Natural killer cell (primary cell): ENCODE data around the gene FTO. TPM values are rescaled to one million over a fixed set of nuclear protein-coding genes. Genes with fewer than 3 reads are reported as not detected.

Experiments used
- ATAC-seq, 3 donors: fragments of 150-1000 bp in 2 of 3; fragments of 200-7000 bp in 1 of 3; cut with Tn5 transposase; 1 replicate in 1 of 3; 2 replicates in 2 of 3; pipeline ENCODE4 v1.10.0; 2021; ENCODE audit warnings: mild to moderate bottlenecking in 2 of 3, moderate library complexity in 2 of 3
- DNase-seq, 2 donors: peaks; one replicate each; pipeline versions ENCODE4 v3.0.0 to v3.0.0-alpha.2; 2013 to 2021; ENCODE audit warnings: mixed read lengths in 1 of 2
- H3K27ac ChIP-seq: one replicate; pipeline ENCODE4 v1.5.1; 2013; ENCODE audit warnings: mild to moderate bottlenecking, low read length
- H3K27me3 ChIP-seq: one replicate; pipeline ENCODE4 v1.6.1; 2013; ENCODE audit warnings: low read length; ENCODE audit not compliant: control insufficient read depth, insufficient read depth
- H3K36me3 ChIP-seq: one replicate; pipeline ENCODE4 v1.6.1; 2013; ENCODE audit warnings: low read length; ENCODE audit not compliant: control insufficient read depth, insufficient read depth
- H3K4me1 ChIP-seq: one replicate; pipeline ENCODE4 v1.6.1; 2013; ENCODE audit warnings: low read length; ENCODE audit not compliant: control insufficient read depth, insufficient read depth
- H3K4me3 ChIP-seq: one replicate; pipeline ENCODE4 v1.5.1; 2013; ENCODE audit warnings: low read length
- H3K9me3 ChIP-seq: one replicate; pipeline ENCODE4 v1.6.1; 2013; ENCODE audit warnings: low read length; ENCODE audit not compliant: control insufficient read depth, insufficient read depth
- H3K27ac Mint-ChIP-seq, 2 donors: one replicate each; pipeline ENCODE4 v1.8.0; 2022; ENCODE audit warnings: mild to moderate bottlenecking in 2 of 2, mixed read lengths in 2 of 2, moderate library complexity in 1 of 2
- H3K27me3 Mint-ChIP-seq, 2 donors: one replicate each; pipeline ENCODE4 v1.8.0; 2022; ENCODE audit warnings: low read depth in 2 of 2, mixed read lengths in 2 of 2
- H3K36me3 Mint-ChIP-seq: one replicate; pipeline ENCODE4 v1.8.0; 2022; ENCODE audit warnings: mixed read lengths
- H3K4me1 Mint-ChIP-seq, 2 donors: one replicate each; pipeline ENCODE4 v1.8.0; 2022; ENCODE audit warnings: mixed read lengths in 2 of 2
- H3K4me3 Mint-ChIP-seq: one replicate; pipeline ENCODE4 v1.8.0; 2022; ENCODE audit warnings: mild to moderate bottlenecking, moderate library complexity, mixed read lengths
- H3K9me3 Mint-ChIP-seq, 2 donors: one replicate each; pipeline ENCODE4 v1.8.0; 2022; ENCODE audit warnings: mixed read lengths in 2 of 2
- CTCF ChIP-seq: fragments of 200-600 bp; IDR thresholded peaks from one replicate; pipeline ENCODE4 v1.8.0; 2022; ENCODE audit warnings: antibody characterized with exemption
- WGBS: methylation state at CpG from one replicate; pipeline ENCODE4 v1.1.7; 2013; ENCODE audit warnings: missing lambda C conversion rate; ENCODE audit not compliant: insufficient coverage; 5-methylcytosine and 5-hydroxymethylcytosine counted together
- intact Hi-C: fragments of 100-400 bp; cut with micrococcal nuclease; formaldehyde crosslinking; loops from one replicate; pipeline ENCODE4 v1.14.2; 2022
- total RNA-seq, 4 donors: library from RNA; stranded (reverse); fragments of 120-200 nt in 1 of 4; gene quantifications; one replicate each; pipeline versions ENCODE4 v1.2.3 to v1.2.4, GENCODE V29; 2013 to 2022

The FTO gene
- total RNA-seq, 3 donors from 2014 or later (not counting 1 experiment from before 2014, with no cell fraction given), result 55.4 to 70.5 (median 55.4) TPM

GRCh38 chr16:54160939-54161897 lies 457.3 kb downstream of the FTO start:
- Histone ChIP-seq H3K36me3 (no peaks in the 10 kb centered on the region), H3K9me3 (no peaks in the 10 kb centered on the region), H3K27ac (no peak overlapping the region), H3K4me1 (no peaks in the 10 kb centered on the region), H3K4me3 (no peak overlapping the region), H3K27me3 (no peaks in the 10 kb centered on the region)
- DNase-seq, result no peak
- 83% methylated on average over 19 of the region's 19 CpGs for WGBS
- H3K4me1 Mint-ChIP-seq, result no peaks in the 10 kb centered on the region
- intact Hi-C loops, result no loop called here
- no peak for TF ChIP-seq CTCF
- H3K27me3 Mint-ChIP-seq, result no peaks in the 10 kb centered on the region
- H3K36me3 Mint-ChIP-seq, result no peaks in the 10 kb centered on the region
- no peak overlapping the region for H3K4me3 Mint-ChIP-seq
- no peak for ATAC-seq
- H3K27ac Mint-ChIP-seq, result no peak overlapping the region
- peaks cover 0 to 3% of the 10 kb centered on the region in 2 donors for H3K9me3 Mint-ChIP-seq

DNA sequence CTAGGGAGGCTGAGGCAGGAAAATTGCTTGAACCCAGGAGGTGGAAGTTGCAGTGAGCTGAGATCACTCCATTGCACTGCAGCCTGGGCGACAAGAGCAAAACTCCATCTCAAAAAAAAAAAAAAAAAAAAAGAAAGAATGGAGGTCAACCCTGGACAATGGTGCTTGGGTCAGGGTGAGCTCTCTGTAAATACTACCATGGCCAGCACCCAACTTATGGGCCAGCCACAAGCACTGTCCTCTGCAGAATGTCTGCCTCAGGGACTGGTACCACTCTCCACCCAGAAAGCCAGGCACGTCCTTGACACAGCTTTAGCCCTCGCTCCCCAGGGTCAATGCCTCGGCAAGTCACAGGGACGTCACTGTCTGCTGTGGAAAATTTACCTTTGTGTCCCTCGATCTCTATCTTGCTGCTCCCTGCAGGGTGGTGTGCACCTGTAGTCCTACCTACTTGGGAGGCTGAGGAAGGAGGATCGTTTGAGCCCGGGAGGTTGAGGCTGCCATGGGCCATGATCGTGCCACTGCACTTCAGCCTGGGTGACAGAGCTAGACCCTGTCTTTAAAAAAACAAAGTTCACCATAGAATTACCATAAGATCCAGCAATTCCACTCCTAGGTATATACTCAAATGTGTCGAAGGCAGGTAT lies 459.4 kb downstream of the FTO start:
- Mint-ChIP-seq H3K4me1 (no peaks in the 10 kb centered on the region), H3K27ac (no peak overlapping the region), H3K9me3 (no peaks in the 10 kb centered on the region), H3K36me3 (no peaks in the 10 kb centered on the region), H3K27me3 (peaks cover 0 to 8% of the 10 kb centered on the region in 2 donors), H3K4me3 (no peak overlapping the region)
- intact Hi-C loops, result no loop called here
- H3K36me3 ChIP-seq, result no peaks in the 10 kb centered on the region
- no peaks in the 10 kb centered on the region for H3K4me1 ChIP-seq
- H3K9me3 ChIP-seq, result no peaks in the 10 kb centered on the region
- no peak for TF ChIP-seq CTCF
- H3K27me3 ChIP-seq, result no peaks in the 10 kb centered on the region
- no peak overlapping the region for H3K4me3 ChIP-seq
- WGBS, result 93% methylated on average over 9 of the region's 10 CpGs
- DNase-seq, result no peak
- H3K27ac ChIP-seq, result no peak overlapping the region
- no peak for ATAC-seq

DNA sequence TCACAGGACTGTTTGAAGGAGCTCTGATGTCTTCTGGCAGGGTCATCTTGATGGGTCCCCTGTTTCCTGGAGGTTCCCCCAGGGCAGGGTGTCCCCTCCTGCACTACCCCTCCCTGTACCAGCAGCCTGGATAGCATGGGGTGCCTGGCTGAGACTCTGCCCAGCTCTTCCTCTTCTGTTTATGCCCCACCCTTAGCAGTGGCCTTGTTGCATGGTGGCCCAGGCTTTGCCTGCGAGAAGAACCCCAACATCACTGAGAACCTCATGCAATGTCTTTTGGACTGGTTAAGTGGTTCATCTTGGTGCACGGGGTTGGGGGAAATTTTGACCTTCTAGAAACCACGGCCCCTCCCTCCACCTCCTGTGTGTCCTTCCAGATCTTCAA lies 460.8 kb downstream of the FTO start:
- H3K4me3 ChIP-seq, result no peak overlapping the region
- H3K27me3 ChIP-seq, result no peaks in the 10 kb centered on the region
- Mint-ChIP-seq H3K27ac (no peak overlapping the region), H3K4me3 (no peak overlapping the region), H3K36me3 (no peaks in the 10 kb centered on the region), H3K9me3 (no peaks in the 10 kb centered on the region), H3K27me3 (peaks cover 0 to 14% of the 10 kb centered on the region in 2 donors), H3K4me1 (no peaks in the 10 kb centered on the region)
- DNase-seq, result no peak
- no peak for ATAC-seq
- no peaks in the 10 kb centered on the region for H3K36me3 ChIP-seq
- intact Hi-C loops, result no loop called here
- H3K9me3 ChIP-seq, result no peaks in the 10 kb centered on the region
- no peak for TF ChIP-seq CTCF
- no peaks in the 10 kb centered on the region for H3K4me1 ChIP-seq
- H3K27ac ChIP-seq, result no peak overlapping the region
- WGBS, result 70% methylated on average over 3 of the region's 3 CpGs
